Esophagus muscularis mucosa (tissue), 4 donors: ENCODE results near the gene GAGE12J. TPM values are rescaled to one million over a fixed set of nuclear protein-coding genes. Genes with fewer than 3 reads are reported as not detected.
A peak's percentile ranks its signal among the peaks of the same experiment; 100 is the strongest.

Experiments
- DNase-seq: peaks from one replicate; pipeline ENCODE4 v3.0.0-alpha.2; 2017; ENCODE audit errors: extremely low spot score
- H3K27ac ChIP-seq, 4 donors: fragments of 200-600 bp; sonication (generic); replicated peaks in 1 of 4; 1 replicate in 3 of 4; 2 replicates in 1 of 4; pipeline ENCODE4 v1.5.1; 2016 to 2019; ENCODE audit warnings: mild to moderate bottlenecking in 1 of 4
- H3K27me3 ChIP-seq, 4 donors: fragments of 200-600 bp; sonication (generic); one replicate each; pipeline versions ENCODE4 v1.5.1 to v1.6.0; 2016 to 2019
- H3K36me3 ChIP-seq, 4 donors: fragments of 200-600 bp; sonication (generic); one replicate each; pipeline ENCODE4 v1.5.1; 2016 to 2019
- H3K4me1 ChIP-seq, 4 donors: fragments of 200-600 bp; sonication (generic); one replicate each; pipeline ENCODE4 v1.5.1; 2016 to 2019
- H3K4me3 ChIP-seq, 4 donors: fragments of 200-600 bp; sonication (generic); 1 replicate in 2 of 4; 2 replicates in 2 of 4; pipeline ENCODE4 v1.5.1; 2016 to 2019; ENCODE audit warnings: mild to moderate bottlenecking in 4 of 4, moderate library complexity in 1 of 4
- H3K9me3 ChIP-seq, 4 donors: fragments of 200-600 bp; sonication (generic); 1 replicate in 3 of 4; 2 replicates in 1 of 4; pipeline ENCODE4 v1.5.1; 2016 to 2019
- CTCF ChIP-seq, 3 experiments: fragments of 200-600 bp in 2 of 3; fragments of 450-650 bp in 1 of 3; sonication (generic) in 2 of 3; IDR thresholded peaks; one replicate each; pipeline ENCODE4 v1.5.1; 2017 to 2019; ENCODE audit warnings: antibody characterized with exemption in 3 of 3, mild to moderate bottlenecking in 2 of 3, moderate library complexity in 1 of 3
- EP300 ChIP-seq: sonication (generic); formaldehyde crosslinking; IDR thresholded peaks from one replicate; pipeline ENCODE4 v1.6.1; 2017; ENCODE audit warnings: antibody characterized with exemption
- POLR2A ChIP-seq: fragments of 450-650 bp; IDR thresholded peaks from one replicate; pipeline ENCODE4 v1.6.1; 2017; ENCODE audit warnings: antibody characterized with exemption, moderate library complexity, mild to moderate bottlenecking, low read depth
- POLR2AphosphoS5 ChIP-seq, 2 donors: sonication (generic); formaldehyde crosslinking; IDR thresholded peaks; one replicate each; pipeline ENCODE4 v1.6.1; 2017; ENCODE audit warnings: antibody characterized with exemption in 2 of 2
- WGBS: methylation state at CpG from one replicate; pipeline ENCODE4 v1.1.5; 2018; 5-methylcytosine and 5-hydroxymethylcytosine counted together
- intact Hi-C: fragments of 100-400 bp; cut with DNase I; formaldehyde crosslinking; loops from one replicate; pipeline ENCODE4 v1.15.1; 2023
- total RNA-seq, 4 donors: library from RNA; depleted of rRNA; stranded (reverse); fragments of >200 nt; gene quantifications; one replicate each; pipeline versions ENCODE4 v1.1.0 to v1.2.1, GENCODE V29; 2016

The GAGE12J gene
- total RNA-seq, 4 donors from 2014 or later: not detected

GRCh38 chrX:49286581-49286980 lies 35.3 kb upstream of the GAGE12J start:
- WGBS: 65% methylated on average over 3 of the region's 4 CpGs
- intact Hi-C loops: no loop called here
- TF ChIP-seq CTCF (IDR thresholded peaks at IDR 0.05): no peak
- TF ChIP-seq POLR2AphosphoS5 (IDR thresholded peaks at IDR 0.05): no peak
- no peak for TF ChIP-seq POLR2A
- no peak for TF ChIP-seq EP300

GRCh38 chrX:49287665-49288064 lies 34.2 kb upstream of the GAGE12J start:
- H3K36me3 ChIP-seq: peaks cover 0 to 8% (median 3%) of the 10 kb centered on the region in 4 donors
- intact Hi-C loops: no loop called here
- H3K27ac ChIP-seq: no peak overlapping the region
- no peak for TF ChIP-seq POLR2AphosphoS5 (IDR thresholded peaks at IDR 0.05)
- TF ChIP-seq POLR2A: no peak
- TF ChIP-seq EP300: no peak
- no peak for TF ChIP-seq CTCF (IDR thresholded peaks at IDR 0.05)
- peaks cover 5 to 9% (median 7%) of the 10 kb centered on the region in 4 donors for H3K4me1 ChIP-seq
- no peak for DNase-seq
- H3K9me3 ChIP-seq: no peaks in the 10 kb centered on the region
- H3K27me3 ChIP-seq: no peaks in the 10 kb centered on the region
- H3K4me3 ChIP-seq: no peak overlapping the region
- 64% methylated on average over 1 of the region's 1 CpG for WGBS

More at GRCh38 chrX:49286581-49286980, 35.3 kb upstream of the GAGE12J start:
- H3K36me3 ChIP-seq: peaks cover 0 to 8% (median 3%) of the 10 kb centered on the region in 4 donors
- H3K27ac ChIP-seq: no peak overlapping the region
- H3K27me3 ChIP-seq: no peaks in the 10 kb centered on the region
- no peaks in the 10 kb centered on the region for H3K9me3 ChIP-seq
- H3K4me1 ChIP-seq: no peaks in the 10 kb centered on the region
- DNase-seq: no peak
- H3K4me3 ChIP-seq: no peak overlapping the region

GRCh38 chrX:49290215-49290614 lies 31.6 kb upstream of the GAGE12J start:
- DNase-seq: no peak
- 76% methylated on average over 7 of the region's 7 CpGs for WGBS
- no peaks in the 10 kb centered on the region for H3K9me3 ChIP-seq
- H3K4me3 ChIP-seq: no peak overlapping the region
- peaks cover 5 to 10% (median 7%) of the 10 kb centered on the region in 4 donors for H3K4me1 ChIP-seq
- intact Hi-C loops: no loop called here
- TF ChIP-seq POLR2A (no peak), EP300 (no peak), POLR2AphosphoS5 (IDR thresholded peaks at IDR 0.05) (no peak), CTCF (IDR thresholded peaks at IDR 0.05) (no peak)
- no peaks in the 10 kb centered on the region for H3K27me3 ChIP-seq
- peaks cover 0 to 8% (median 3%) of the 10 kb centered on the region in 4 donors for H3K36me3 ChIP-seq
- no peak overlapping the region for H3K27ac ChIP-seq

GRCh38 chrX:49291615-49292337 lies 30.1 kb upstream of the GAGE12J start:
- TF ChIP-seq POLR2AphosphoS5 (IDR thresholded peaks at IDR 0.05) (no peak), POLR2A (no peak), CTCF (IDR thresholded peaks at IDR 0.05) (peak; percentile 40 to 67 (median 50)), EP300 (no peak)
- Histone ChIP-seq H3K27me3 (peaks cover 0 to 3% (median 0%) of the 10 kb centered on the region in 4 donors), H3K9me3 (no peaks in the 10 kb centered on the region), H3K4me3 (no peak overlapping the region), H3K4me1 (peaks cover 5 to 10% (median 7%) of the 10 kb centered on the region in 4 donors), H3K27ac (no peak overlapping the region), H3K36me3 (no peaks in the 10 kb centered on the region)
- DNase-seq: no peak
- 44% methylated on average over 11 of the region's 11 CpGs for WGBS
- intact Hi-C loops: no loop called here
